ENCODE measurements around the gene HS1BP3. TPM values are rescaled to one million over a fixed set of nuclear protein-coding genes. Genes with fewer than 3 reads are reported as not detected.

The HS1BP3 gene
- total and polyA plus RNA-seq, 2 of the 13 experiments (the other 11 are each of a cell fraction or from before 2014, with no cell fraction given), result 15.2 to 22.0 TPM

GRCh38 chr2:20676353-20677215 lies 25.7 kb upstream of the HS1BP3 start (continued):
- TF ChIP-seq ZNF337 (CRISPR knock-in tag; IDR thresholded peaks at IDR 0.05; ENCODE audit: borderline replicate concordance, low read depth) (0 out of 2 replicates have a peak, but pooled peaks have one; percentile 44), ZNF644 (CRISPR knock-in tag; IDR thresholded peaks at IDR 0.05; ENCODE audit: low read depth) (peak; percentile 71; the same call in 1 of the 2 replicates), ZNF609 (CRISPR knock-in tag; IDR thresholded peaks at IDR 0.05; ENCODE audit: borderline replicate concordance) (peak; percentile 77; the same call in 1 of the 2 replicates), ZNF20 (CRISPR knock-in tag; IDR thresholded peaks at IDR 0.05) (no peak), ZNF264 (CRISPR knock-in tag; IDR thresholded peaks at IDR 0.05) (peak; percentile 98), NRL (CRISPR knock-in tag; IDR thresholded peaks at IDR 0.05; ENCODE audit: borderline replicate concordance) (0 out of 2 replicates have a peak, but pooled peaks have one; percentile 35), ZNF160 (CRISPR knock-in tag; IDR thresholded peaks at IDR 0.05) (0 out of 2 replicates have a peak, but pooled peaks have one; percentile 28), ZEB1 (IDR thresholded peaks at IDR 0.05; ENCODE audit: insufficient replicate concordance, low read depth) (peak; percentile 92), ZBTB33 (CRISPR knock-in tag; IDR thresholded peaks at IDR 0.05) (peak; percentile 72), RFXANK (CRISPR knock-in tag; IDR thresholded peaks at IDR 0.05) (peak; percentile 54; the same call in 1 of the 2 replicates), ZSCAN20 (CRISPR knock-in tag; IDR thresholded peaks at IDR 0.05; ENCODE audit: borderline replicate concordance) (0 out of 2 replicates have a peak, but pooled peaks have one; percentile 53), FOXA1 (IDR thresholded peaks at IDR 0.05) (no peak), FOXA1 (CRISPR knock-in tag; IDR thresholded peaks at IDR 0.05) (peak; percentile 86), NR1H2 (CRISPR knock-in tag; IDR thresholded peaks at IDR 0.05; ENCODE audit: borderline replicate concordance, low read depth) (no peak), ZBTB34 (CRISPR knock-in tag; IDR thresholded peaks at IDR 0.05) (peak; percentile 63; the same call in 1 of the 2 replicates), NCOR1 (IDR thresholded peaks at IDR 0.05; ENCODE audit: borderline replicate concordance, low read length) (peak; percentile 98), GATAD2A (CRISPR knock-in tag; IDR thresholded peaks at IDR 0.05) (peak; percentile 95), CHD4 (IDR thresholded peaks at IDR 0.05; ENCODE audit: borderline replicate concordance, low read length) (no peak)
- TF ChIP-seq, protein P1, sequence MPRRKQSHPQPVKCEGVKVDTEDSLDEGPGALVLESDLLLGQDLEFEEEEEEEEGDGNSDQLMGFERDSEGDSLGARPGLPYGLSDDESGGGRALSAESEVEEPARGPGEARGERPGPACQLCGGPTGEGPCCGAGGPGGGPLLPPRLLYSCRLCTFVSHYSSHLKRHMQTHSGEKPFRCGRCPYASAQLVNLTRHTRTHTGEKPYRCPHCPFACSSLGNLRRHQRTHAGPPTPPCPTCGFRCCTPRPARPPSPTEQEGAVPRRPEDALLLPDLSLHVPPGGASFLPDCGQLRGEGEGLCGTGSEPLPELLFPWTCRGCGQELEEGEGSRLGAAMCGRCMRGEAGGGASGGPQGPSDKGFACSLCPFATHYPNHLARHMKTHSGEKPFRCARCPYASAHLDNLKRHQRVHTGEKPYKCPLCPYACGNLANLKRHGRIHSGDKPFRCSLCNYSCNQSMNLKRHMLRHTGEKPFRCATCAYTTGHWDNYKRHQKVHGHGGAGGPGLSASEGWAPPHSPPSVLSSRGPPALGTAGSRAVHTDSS (CRISPR knock-in tag; conservative IDR thresholded peaks at IDR 0.05), result no peak

Measured in HepG2 (cell line).